Epidermal melanocyte (primary cell): Measurements from ENCODE around the gene UBE2L5.

Experiments
- DNase-seq: peaks from one replicate; pipeline ENCODE4 v3.0.0; 2011; ENCODE audit warnings: low spot score; ENCODE audit not compliant: insufficient read length

The UBE2L5 gene

GRCh38 chr13:30422054-30422839, at the start of gene UBE2L5:
Gene UBE2L5 (plus strand): TSS chr13:30422493. CDS start chr13:30427991, 5,498 bp downstream.
- peak; percentile 25 for DNase-seq

- DNase-seq: no peak
Measured at GRCh38 chr13:30373727-30374126, 48.6 kb upstream of the UBE2L5 start.

GRCh38 chr13:30375265-30375835, 46.9 kb upstream of the UBE2L5 start:
- DNase-seq: no peak

- no peak for DNase-seq
Measured at GRCh38 chr13:30376426-30377311, 45.6 kb upstream of the UBE2L5 start.

GRCh38 chr13:30377312-30377685, 45.0 kb upstream of the UBE2L5 start:
- DNase-seq: no peak

GRCh38 chr13:30378191-30378590, 44.1 kb upstream of the UBE2L5 start:
- DNase-seq: no peak

- no peak for DNase-seq
Measured at GRCh38 chr13:30381049-30381448, 41.2 kb upstream of the UBE2L5 start.

- no peak for DNase-seq
Measured at GRCh38 chr13:30382836-30383525, 39.3 kb upstream of the UBE2L5 start.

- DNase-seq: no peak
Measured at GRCh38 chr13:30388406-30389283, 33.6 kb upstream of the UBE2L5 start.

GRCh38 chr13:30391956-30392680, 30.2 kb upstream of the UBE2L5 start:
- no peak for DNase-seq

- DNase-seq: no peak
Measured at GRCh38 chr13:30392681-30393045, 29.6 kb upstream of the UBE2L5 start.

GRCh38 chr13:30394751-30395191, 27.5 kb upstream of the UBE2L5 start:
- DNase-seq: no peak

GRCh38 chr13:30395192-30396158, 26.8 kb upstream of the UBE2L5 start:
- peak; percentile 60 for DNase-seq

GRCh38 chr13:30396434-30397075, 25.7 kb upstream of the UBE2L5 start:
- no peak for DNase-seq

GRCh38 chr13:30398601-30399072, 23.7 kb upstream of the UBE2L5 start:
- DNase-seq: no peak

- DNase-seq: no peak
Measured at GRCh38 chr13:30400376-30400775, 21.9 kb upstream of the UBE2L5 start.

GRCh38 chr13:30401347-30401746, 20.9 kb upstream of the UBE2L5 start:
- no peak for DNase-seq

- no peak for DNase-seq
Measured at GRCh38 chr13:30403456-30403855, 18.8 kb upstream of the UBE2L5 start.
